NCI-H345 (cell line): ENCODE results near the gene FAM170A.

ENCODE experiments used
- DNase-seq: peaks from one replicate; lab custom pipeline; 2025; lab: John Stamatoyannopoulos, UW

FAM170A gene, protein sequence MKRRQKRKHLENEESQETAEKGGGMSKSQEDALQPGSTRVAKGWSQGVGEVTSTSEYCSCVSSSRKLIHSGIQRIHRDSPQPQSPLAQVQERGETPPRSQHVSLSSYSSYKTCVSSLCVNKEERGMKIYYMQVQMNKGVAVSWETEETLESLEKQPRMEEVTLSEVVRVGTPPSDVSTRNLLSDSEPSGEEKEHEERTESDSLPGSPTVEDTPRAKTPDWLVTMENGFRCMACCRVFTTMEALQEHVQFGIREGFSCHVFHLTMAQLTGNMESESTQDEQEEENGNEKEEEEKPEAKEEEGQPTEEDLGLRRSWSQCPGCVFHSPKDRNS

DNA sequence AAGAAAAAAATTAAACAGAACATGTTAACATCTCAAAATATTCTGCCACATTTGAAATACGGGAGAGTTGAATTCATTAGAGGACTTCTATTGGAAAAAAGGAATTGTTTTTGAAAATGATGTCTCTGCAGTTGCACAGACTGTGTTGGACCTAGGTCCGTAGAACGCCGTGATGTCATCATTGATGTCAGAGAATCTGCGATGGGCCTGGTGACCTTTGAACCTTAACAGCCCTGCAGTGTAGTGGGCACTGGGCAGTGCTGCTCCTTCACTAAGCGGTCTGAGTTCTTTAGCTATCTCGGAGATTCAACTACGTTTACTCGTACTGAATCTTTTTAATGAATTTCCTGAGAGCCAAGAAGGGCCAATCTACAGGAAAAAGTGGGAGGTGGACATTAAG, at the start of gene FAM170A:
FAM170A (plus strand) TSS at position 220 of the 400 bp plus-strand sequence. CDS start 211 bp downstream, outside the sequence.
- DNase-seq, result no peak

DNA sequence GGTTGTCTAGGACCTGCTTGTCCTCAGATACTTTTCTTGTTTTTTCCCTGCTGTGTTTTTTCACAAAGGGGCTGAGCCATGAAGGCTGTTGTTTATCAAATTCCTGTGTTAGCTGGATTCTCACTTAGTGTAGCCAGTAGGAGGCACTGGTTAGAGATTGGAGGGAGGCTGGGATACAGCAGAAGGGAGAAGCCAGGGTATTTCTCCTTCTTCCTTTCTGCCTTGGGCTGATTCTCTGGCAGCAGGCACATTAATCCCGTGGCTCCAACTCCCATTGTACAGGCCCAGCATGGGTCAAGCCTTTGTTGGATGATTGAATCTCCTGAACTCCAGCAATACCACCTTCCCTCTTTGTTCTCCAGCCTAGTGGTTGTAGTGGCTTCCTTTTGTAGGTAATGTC, 46.4 kb upstream of the FAM170A start:
- no peak for DNase-seq

DNA sequence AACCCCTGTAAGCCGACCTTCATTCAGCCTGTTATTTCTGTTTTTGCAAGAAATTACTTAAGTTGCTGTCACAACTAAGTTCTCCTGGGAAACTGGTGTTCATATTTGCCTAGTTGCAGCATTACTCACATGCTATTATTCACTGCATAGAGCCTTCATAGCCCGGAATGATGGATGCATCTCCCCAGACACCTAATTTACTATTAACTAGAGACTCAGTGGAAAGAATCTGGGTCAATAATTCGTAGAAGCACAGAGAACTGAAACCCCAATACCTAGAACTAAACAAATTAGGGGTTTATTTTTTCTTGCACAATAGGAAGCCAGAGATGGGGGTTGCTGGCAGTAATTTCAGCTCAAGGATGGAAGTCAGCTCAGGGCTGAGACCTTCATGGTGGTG, 45.7 kb upstream of the FAM170A start:
- no peak for DNase-seq

DNA sequence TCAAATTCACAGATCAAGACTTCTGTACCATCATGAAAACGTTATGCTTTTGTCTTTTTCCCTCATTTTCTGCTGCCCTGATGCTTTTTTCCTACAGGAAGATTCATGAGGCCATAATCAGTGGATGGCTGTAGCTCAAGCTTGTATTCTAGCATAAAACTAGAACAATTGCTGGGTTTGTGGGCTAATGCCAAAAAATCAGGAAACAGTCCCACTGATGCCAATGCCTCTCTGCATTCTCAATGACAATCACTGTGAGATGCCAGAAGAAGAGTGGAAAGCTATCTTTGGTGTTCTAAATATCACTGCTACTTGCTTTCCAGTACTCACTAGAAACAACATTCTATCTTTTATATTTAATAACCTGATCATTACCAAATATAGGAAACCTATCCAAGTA, 33.3 kb upstream of the FAM170A start:
- no peak for DNase-seq

DNA sequence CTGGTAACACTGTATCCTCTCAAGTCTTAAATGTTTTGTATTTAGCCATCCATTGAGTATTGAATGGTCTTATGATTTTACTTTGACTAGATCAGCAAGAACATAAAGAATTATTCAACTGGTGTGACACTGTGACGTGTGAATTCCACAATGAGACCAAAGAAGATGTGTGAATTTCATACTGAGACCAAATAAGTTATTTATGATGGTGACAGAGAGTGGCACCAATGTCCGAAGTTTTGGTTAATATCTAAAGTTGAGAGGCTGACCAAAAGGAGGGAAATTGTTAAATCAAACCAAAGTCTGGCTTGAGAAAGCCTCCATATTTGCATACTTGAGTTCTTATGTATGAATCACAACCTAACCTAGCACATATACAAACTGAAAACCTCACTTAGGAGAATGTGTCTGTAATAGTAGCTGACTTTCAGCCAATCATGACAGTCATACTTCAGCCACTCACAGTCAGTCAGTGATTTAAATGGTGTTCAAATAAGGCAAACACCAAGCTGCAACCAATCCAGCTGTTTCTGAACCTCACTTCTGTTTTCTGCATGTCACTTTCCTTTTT, 31.5 kb upstream of the FAM170A start:
- no peak for DNase-seq

DNA sequence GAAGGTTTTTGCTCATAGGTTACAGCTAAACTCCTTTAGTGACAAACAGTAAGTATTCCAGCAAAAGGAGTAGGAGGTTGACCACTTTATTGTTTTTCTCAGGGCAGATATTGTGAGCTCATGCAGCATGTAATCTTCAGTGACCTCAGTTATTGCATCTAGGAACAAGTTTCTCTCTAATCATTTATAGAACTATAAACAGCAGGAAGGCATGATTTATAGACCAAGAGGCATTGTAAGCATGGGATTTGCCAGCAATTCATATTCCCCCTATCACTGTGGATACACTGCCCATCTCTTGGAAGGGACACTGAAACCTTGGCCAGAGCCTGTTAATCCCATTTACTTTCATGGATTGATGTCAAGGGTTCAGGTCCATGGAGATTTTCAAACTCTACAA, 15.4 kb upstream of the FAM170A start:
- no peak for DNase-seq

DNA sequence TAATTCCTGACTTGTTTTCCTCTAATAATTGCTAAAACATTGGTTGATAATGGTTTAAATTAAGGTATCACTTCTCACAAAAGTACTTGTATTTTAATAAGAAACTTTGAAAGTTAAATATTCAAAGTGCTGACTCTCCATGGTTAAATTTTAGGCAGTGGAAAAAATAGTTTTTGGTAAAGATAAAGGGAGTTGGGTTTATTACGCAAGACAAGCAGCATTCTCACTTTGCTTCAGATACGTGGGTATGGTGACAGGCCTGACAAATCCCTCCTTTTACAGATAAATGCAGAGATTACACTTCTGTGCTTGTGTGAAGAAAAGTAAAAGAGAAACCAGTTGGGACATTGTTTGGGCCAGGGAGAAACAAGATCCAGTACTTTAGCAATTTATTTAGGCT, 14.5 kb upstream of the FAM170A start:
- DNase-seq, result no peak

DNA sequence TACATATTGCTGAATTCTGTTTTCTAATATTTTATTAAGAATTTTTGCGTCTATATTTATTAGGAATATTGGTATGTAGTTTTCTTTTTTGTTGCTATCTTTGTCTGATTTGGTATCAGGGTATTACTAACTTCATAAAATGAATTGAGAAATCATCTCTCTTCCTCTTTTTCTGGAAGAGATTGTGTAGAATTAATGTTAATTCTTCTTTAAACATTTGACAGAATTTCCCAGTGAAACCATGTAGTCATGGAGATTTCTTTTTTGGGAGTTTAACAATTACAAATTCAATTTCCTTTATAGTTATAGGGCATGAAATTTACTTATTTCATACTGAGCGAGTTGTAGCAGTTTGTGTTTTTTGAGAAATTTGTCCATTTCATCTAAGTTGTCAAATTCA, 3.3 kb upstream of the FAM170A start:
- DNase-seq, result no peak

DNA sequence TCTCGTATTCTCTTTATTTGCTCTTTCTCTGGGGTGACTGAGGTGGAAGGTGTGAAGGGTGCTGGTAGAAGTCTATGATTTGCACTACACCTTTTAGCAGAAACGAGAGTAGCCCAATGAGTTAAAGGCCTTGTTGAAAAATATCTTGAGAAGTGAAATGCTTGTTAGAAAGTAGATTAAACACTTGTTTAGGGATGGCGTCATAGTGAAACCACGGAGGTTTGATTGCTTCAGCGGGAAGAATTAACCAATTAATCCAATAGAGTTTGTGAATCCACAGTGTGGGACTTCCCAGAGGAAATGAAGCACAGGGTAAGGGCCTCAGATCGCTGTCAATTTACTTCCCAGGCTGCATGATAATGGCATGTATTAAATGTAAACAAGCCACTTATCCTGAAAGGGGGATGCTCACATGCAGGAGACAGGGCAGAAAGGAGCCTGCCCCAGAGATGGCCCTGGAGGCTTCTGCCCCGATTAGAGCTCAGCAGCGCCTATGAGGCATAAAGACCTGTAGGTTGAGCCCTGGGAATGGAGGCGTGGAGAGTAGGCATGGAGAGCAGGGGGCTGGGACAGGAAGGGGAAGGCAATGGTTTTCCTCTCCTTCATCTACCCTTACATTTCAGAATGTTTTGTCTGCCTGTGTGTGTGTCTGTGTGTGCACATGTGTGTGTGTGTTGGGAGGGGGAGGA, 1.5 kb downstream of the FAM170A start:
- DNase-seq, result no peak

DNA sequence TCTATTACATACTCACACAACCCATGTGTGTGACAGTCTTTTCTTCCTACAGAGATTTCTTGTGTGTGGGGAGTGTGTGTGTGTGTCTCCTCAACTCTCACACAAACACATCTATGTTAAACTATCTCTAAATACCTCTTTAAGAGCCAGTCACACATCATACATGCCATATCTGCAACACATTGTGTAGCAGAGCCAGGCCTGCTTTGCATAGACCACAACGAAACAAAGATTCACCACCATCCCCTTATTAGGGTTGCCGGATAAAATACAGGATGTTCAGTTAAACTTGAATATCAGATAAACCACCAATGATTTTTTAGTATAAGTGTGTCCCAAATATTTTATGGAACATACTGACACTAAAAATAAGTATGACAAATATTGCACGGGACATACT, 2.3 kb downstream of the FAM170A start:
- DNase-seq, result no peak

DNA sequence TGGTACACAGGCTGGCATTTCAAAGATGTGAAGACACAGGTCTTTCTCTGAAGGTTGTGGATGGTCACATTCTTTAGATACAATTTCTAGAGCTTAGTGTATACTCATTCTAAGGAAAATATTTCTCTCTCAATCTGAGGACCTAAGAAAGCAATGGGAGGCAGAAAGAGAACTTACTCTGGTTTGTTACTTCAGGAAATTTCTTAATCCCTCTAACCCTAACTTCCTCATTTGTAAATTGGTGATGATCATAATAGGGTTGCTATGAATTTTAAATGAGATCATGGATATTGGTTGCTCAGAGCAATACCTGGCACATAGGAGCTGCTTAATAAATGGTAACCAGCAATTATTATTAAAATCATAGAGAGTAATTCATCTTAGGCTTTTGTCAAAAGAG, 22.1 kb downstream of the FAM170A start:
- DNase-seq, result no peak

DNA sequence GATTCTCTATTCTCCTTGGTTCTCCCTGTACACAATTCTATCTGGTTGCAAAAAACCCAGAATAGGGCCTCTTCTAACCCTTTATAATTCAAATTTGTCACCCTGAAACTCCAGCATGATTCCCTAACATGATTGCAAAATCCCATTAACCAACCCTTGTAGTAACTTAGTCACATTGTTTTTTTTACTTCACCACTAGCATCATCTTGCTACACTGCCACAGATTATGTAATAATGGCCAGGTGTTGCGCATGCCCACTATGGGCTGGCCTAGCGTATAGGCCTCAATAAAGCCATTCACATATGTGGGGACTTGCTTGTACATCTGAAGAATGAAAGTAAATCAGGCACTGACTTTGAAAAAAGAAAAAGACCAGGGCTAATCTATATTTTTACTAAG, 25.7 kb downstream of the FAM170A start:
- no peak for DNase-seq

DNA sequence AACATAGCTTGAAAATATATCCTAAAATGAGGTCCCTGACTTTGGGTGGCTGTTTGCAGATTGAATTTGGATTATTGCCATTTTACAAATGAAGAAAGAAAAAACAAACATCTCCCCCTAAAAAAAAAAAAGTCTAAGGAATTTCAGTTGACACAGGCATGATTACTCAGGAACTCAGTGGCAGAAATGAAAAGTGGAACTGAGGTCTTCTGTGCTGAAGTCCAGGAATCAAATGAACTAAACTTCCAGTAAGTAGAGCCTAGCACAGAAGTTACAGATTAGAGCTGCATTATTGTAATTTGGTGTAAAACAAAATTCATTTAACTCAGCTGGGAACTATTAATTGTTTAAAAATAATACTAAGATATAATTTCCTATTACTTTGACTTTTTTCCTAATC, 26.7 kb downstream of the FAM170A start:
- DNase-seq, result no peak

DNA sequence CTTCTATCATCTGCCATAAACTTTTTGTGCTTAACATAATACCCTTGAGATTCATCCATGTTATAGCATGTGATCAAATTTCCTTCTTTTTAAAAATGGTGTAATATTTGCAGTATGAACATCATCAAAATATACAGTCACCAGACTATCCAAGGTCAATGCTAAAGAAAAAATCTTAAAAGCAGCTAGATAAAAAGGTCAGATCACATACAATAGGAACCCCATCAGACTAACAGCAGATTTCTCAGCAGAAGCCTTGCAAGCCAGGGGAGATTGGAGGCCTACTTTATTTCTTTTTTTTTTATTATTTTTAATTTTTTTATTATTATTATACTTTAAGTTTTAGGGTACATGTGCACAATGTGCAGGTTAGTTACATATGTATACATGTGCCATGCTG, 37.2 kb downstream of the FAM170A start:
- no peak for DNase-seq

DNA sequence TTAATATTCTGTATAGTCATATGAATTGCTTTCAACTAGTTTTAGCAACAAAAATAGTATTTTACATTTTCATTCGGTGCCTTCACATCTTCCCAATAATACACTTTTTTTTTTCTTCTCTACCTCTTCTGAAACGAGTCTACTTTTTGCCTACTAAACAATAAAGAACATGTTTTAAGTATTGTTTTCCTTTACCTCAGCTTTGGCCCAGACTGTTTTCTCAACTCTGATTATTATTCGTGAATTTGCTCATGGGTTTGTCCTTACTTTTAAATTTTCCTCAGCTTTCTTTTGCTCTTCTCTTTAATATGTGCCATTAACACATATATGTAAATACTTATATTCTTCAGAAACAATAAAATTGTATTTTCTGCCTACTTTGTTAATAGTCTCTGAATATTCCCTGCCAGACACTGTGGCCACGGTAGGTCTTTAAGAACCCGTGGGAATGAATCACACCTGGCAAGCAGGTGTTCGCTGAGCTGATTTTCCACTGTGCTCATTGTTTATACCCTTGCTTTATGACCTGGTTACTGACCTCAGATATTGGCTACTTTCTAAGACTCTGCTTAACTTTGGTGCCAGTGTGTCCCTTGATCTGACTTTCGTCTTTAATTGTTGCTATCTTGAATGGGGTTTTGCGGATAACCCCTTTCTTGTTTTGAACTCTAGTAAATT, 49.1 kb downstream of the FAM170A start:
- DNase-seq, result no peak

DNA sequence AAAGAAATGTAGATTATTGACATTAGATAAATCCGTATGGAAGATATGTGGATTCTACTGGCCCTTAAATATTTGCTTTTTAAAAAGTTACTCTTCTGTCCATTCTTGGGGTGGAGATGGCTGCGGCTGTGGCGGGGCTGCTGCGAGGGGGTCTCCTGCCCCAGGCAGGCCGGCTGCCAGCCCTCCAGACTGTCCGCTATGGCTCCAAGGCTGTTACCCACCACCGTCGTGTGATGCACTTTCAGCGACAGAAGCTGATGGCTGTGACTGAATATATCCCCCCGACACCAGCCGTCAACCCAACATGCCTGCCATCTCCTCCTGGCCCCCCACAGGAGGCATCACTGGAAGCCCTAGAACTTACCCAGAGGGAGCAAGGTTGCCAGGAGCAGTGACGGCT, 50.7 kb downstream of the FAM170A start:
- DNase-seq, result no peak

DNA sequence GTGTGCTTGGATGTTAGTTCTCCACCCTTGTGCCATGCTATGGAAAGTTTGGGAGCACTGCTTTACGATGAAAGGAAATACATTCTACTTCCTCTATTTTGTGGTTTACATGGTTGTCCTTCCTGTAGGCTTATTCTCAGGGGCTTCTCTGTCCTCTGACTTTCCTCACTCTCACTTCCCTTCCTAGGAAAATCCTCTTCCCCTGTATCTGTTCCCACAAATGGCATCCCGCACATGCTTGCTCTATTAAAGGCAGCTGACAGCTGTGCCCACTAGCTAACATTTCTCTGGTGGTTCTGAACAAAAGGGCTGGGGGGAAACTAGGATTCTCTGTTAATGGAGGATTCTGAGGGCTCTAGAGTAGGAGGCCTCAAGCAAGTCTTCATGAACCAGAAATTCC, 52.4 kb downstream of the FAM170A start:
- DNase-seq, result no peak

DNA sequence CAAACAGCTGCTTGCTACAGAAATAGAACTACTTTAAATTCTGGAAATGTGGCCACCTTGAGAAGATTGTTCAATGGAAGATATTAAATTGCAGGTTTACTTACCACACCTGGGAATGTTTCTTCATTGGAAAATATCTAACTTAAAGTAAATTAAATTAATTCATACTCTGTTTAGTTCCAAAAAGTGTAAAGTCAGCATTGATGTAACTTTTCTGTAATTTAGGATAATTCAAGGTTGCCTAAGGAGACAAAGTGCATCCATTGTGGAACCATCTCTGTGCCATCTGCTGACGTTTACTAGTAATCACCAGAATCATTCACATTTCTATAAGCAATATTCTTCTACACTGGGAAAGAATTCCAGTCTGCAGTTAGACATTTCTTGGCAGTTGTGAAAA, 53.0 kb downstream of the FAM170A start:
- no peak for DNase-seq
